IPS DF 19.7 (cell line): ENCODE measurements around the gene CPT2.

Experiments used
- DNase-seq: peaks from one replicate; pipeline ENCODE4 v3.0.0-alpha.2; 2013; ENCODE audit warnings: low read depth, low spot score

CPT2 gene

GRCh38 chr1:53214376-53214940, 17.8 kb downstream of the CPT2 start:
- no peak for DNase-seq

GRCh38 chr1:53218201-53218600, 21.6 kb downstream of the CPT2 start:
- no peak for DNase-seq

- no peak for DNase-seq
These were observed 23.1 kb downstream of the CPT2 start for GRCh38 chr1:53219711-53220110.

DNA sequence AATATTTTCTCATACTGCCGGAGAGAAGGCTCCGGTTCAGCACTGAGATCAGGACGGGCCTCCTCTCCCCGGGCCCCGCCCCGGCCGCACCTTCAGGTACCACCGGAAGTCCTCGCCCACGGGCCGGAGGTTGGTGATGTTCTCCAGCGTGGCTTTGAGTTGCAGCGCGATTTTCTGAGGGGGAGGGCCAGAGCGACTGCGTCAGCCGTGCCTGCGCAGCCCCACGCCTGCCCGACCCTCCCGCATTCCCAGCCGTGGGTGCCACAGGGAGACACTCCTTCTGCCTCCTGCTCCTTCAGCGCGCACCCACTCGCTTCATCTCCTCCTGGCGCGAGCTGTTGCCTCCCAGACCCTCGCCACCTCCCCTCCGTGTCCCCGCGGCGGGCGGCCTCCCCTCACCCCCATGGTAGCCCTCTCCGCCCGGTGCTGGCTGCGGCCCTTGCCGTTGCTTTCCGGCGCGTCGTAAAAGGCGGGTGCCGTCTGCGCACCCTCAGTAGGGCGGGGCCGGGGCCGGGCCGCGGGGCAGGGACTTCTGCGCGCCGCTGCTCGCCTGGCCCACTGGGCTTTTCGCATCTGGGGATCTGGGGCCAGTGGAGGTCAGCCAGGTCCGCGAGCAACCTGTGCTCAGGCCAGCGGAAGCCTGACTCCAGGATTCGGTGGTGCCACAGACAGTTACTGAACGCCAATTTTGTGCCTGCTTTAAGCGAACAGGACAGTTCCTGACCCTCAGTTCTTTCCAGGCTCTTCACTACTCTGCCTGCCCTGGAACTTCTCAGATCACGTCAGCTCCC, 23.7 kb downstream of the CPT2 start, which contains the start of gene CZIB:
CZIB (minus strand) TSS at position 464 of the 791 bp plus-strand sequence; CDS start at position 405, 59 bp downstream.
- DNase-seq: peak; percentile 65

DNA sequence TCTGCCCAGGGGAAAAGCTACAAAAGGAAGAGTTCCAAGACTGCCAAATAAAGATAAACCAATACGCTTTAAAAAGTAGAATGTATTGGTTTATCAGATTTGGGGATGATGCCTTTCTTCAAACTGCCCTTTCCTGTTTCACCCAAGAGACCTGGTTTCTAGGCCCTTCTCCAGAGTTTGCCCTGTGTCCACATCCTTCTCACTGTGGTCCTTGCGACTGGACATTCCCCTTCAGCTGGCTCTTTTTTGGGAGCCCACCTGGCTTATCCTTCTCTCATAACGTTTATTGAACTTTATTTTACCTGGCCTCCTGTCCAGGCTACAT, 24.3 kb downstream of the CPT2 start:
- no peak for DNase-seq

DNA sequence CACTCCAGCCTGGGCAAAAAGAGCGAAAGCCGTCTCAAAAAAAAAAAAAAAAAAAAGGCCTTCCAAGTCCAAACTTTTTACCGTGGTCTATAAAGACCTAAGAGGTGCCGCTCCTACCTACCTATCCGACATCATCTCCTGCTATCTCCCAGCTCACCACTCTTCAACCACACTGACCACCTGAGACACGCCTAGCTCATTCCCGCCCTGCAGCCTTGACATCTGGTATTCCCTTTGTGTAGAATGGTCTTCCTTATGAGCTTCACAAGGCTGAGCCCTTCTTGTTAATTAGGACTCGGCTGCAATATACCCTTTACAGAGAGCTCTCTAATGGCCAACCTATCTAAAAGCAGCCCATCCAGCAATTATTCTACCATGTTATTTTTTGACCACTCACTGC, 41.0 kb downstream of the CPT2 start:
- DNase-seq: no peak

GRCh38 chr1:53238197-53239155, 41.9 kb downstream of the CPT2 start, which contains the start of gene MAGOH:
TSS of gene MAGOH (minus strand) at chr1:53238518. CDS start at chr1:53238448, 70 bp downstream.
- DNase-seq: peak; percentile 95

- DNase-seq: no peak
These were observed 45.2 kb downstream of the CPT2 start for GRCh38 chr1:53241828-53242227.

GRCh38 chr1:53242381-53242780, 45.8 kb downstream of the CPT2 start:
- no peak for DNase-seq

DNA sequence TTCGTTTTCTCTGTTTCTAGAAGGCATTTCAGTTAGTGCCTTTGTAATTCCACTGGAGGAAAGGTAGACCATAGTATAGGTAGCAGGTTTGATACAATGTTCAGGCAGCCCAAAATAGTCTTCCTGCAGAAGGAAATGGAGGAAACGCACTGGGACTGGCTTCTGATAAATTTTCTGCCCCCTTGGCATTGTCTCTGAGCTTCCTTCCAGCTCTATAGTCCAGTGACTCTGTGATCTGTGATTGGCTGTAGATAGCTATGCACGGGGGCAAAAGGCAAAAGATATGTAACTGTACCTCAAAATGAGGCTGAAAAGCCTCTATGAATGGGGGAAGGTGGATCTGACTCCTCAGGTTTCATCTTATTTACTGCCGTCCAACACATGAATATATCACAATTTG, 47.5 kb downstream of the CPT2 start:
- no peak for DNase-seq

DNA sequence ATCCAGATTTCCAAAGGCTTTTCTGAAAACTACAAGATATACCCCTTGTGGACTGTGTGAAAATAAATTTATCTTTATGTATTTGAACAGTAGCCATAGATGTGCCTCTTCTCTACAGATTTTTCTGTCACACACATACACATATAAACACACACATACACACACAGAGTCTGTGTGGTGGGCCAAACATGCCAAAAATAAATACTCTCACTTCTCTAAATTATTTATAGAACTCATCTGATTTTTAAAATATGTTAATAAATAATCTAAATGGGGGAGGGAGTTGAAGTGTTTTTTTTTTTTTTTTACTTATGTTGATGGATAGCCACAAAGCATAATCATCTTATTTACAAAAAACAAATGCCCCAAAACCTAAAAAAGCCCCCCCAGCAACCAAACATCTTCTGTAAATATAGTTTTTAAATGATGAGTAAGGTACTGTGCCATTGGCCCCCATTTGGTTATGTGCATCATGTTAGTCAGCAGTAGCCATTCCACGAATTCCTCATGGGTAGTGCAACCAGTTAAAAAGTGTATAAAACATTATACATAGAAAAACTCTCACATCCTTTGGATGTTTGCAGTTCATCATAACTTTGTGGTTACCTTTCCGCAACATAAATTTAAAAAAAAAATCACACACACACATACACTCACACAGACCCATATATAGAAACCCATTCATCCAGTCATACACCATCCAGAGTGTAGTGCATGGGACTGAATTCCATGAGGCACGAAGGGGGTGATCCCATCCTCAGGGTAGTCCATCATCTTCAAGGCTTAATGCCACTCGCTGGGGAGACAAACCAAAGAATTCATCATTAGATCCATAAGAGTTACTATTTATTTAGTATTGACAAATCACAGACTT, 49.9 kb downstream of the CPT2 start:
- DNase-seq: no peak

- no peak for DNase-seq
These were observed 53.1 kb downstream of the CPT2 start for GRCh38 chr1:53249706-53250105.

DNA sequence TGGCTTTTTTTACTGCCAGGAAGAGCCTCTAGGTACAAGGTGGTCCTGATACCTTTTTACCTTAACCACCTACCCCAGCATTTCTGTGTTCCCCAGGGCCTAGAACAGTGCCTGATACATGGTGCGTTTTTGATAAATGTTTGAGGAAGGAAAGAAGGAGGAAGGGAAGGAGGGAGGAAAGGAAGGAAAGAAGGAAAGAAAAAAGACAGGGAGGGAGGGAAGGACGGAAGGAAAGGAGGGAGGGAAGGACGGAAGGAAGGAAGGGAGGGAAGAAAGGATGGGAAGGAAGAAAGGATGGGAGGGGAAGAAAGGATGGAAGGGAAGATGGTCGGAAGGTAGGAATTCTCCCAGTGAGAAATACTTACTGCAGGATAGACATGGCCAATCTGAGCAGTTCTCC, 53.7 kb downstream of the CPT2 start:
- DNase-seq: no peak

- DNase-seq: no peak
These were observed 57.5 kb downstream of the CPT2 start for GRCh38 chr1:53254011-53254640.

- DNase-seq: no peak
These were observed 58.4 kb downstream of the CPT2 start for GRCh38 chr1:53255031-53255430.

GRCh38 chr1:53256511-53257453, 60.2 kb downstream of the CPT2 start:
- DNase-seq: no peak

DNA sequence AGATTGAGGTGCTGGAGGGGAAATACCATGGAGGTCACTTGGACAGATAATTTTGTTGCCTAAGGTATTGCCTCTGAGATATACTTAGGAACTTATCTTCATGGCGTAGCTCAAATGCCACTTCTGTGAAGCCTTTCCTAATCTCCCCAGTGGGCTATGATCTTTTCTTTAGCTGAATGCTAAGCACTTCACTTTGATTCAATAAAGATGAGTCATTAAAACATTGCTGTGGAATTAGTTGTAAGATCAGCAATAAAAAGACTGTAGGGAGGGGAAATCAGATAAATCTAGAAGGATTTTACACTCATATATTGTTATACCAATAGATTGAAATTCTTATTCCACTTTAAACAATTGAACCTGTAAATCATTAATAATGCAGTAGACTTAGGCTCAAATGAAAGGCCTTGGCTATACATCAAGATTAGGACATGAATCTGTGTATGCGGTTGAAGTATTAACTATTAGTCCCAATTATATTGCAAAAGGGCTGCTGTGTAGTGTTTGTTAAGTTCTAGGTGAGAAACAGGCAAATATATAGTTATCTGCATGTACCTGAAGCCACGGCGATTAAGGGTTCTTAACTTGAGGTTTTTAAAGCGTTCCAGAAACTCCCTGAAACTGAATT, 60.9 kb downstream of the CPT2 start:
- no peak for DNase-seq

GRCh38 chr1:53258216-53258615, 61.6 kb downstream of the CPT2 start:
- no peak for DNase-seq

GRCh38 chr1:53259932-53260331, 63.3 kb downstream of the CPT2 start:
- no peak for DNase-seq
